ENCODE data around the gene CYB5R3. TPM values are rescaled to one million over a fixed set of nuclear protein-coding genes. Genes with fewer than 3 reads are reported as not detected.

The CYB5R3 gene
- 10 to 100 TPM; 41.8 to 50.8 TPM for total RNA-seq

- 12 to 75% methylated on average over 8 to 58 of the region's 81 CpGs for WGBS, 2 donors
- ATAC-seq (peak; percentile 82), DNase-seq (peak; percentile 83)
- TF ChIP-seq POLR2A (IDR thresholded peaks at IDR 0.05), result no peak
- TF ChIP-seq, protein P1, sequence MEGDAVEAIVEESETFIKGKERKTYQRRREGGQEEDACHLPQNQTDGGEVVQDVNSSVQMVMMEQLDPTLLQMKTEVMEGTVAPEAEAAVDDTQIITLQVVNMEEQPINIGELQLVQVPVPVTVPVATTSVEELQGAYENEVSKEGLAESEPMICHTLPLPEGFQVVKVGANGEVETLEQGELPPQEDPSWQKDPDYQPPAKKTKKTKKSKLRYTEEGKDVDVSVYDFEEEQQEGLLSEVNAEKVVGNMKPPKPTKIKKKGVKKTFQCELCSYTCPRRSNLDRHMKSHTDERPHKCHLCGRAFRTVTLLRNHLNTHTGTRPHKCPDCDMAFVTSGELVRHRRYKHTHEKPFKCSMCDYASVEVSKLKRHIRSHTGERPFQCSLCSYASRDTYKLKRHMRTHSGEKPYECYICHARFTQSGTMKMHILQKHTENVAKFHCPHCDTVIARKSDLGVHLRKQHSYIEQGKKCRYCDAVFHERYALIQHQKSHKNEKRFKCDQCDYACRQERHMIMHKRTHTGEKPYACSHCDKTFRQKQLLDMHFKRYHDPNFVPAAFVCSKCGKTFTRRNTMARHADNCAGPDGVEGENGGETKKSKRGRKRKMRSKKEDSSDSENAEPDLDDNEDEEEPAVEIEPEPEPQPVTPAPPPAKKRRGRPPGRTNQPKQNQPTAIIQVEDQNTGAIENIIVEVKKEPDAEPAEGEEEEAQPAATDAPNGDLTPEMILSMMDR (IDR thresholded peaks at IDR 0.05), result no peak
- Histone ChIP-seq H3K4me3 (peak within 1 kb of the TSS; percentile 55 to 86), H3K9me3 (no peaks in the 10 kb centered on the region), H3K36me3 (replicated peaks in 1 of 2; ENCODE audit: insufficient read depth in 1 of 2, low read depth in 2 of 2) (no peaks in the 10 kb centered on the region), H3K27me3 (no peaks in the 10 kb centered on the region), H3K27ac (peak within 1 kb of the TSS; percentile 90 to 96 (median 94)), H3K4me1 (peaks cover 51% of the 10 kb centered on the region)
- intact Hi-C loops (cut with DNase I), result loop anchor here (10.0 kb wide), 1 partner anchor 115 kb away; no protein-coding TSS in a partner anchor
Measured at GRCh38 chr22:42649246-42650099, at the start of gene CYB5R3. CYB5R3 (minus strand) TSS chr22:42649392; CDS start chr22:42649315, 77 bp downstream.

- Histone ChIP-seq H3K36me3 (replicated peaks in 1 of 2; ENCODE audit: insufficient read depth in 1 of 2, low read depth in 2 of 2) (no peaks in the 10 kb centered on the region), H3K9me3 (no peaks in the 10 kb centered on the region), H3K4me1 (peaks cover 14% of the 10 kb centered on the region), H3K27me3 (no peaks in the 10 kb centered on the region), H3K27ac (peak overlapping the region; percentile 1 to 46 (median 26)), H3K4me3 (no peak overlapping the region)
- no peak for TF ChIP-seq POLR2A (IDR thresholded peaks at IDR 0.05)
- TF ChIP-seq, protein P1 (IDR thresholded peaks at IDR 0.05), result no peak
- intact Hi-C loops (cut with DNase I), result no loop called here
- ATAC-seq, result peak; percentile 84
- peak; percentile 58 to 83 (median 73) for DNase-seq
- WGBS, 2 donors, result 54 to 79% methylated on average over 7 to 16 of the region's 16 CpGs
Measured at GRCh38 chr22:42697542-42698013, 48.4 kb upstream of the CYB5R3 start.

GRCh38 chr22:42696331-42696967 is 47.3 kb upstream of the CYB5R3 start:
- TF ChIP-seq, protein P1 (IDR thresholded peaks at IDR 0.05), result no peak
- no peak for TF ChIP-seq POLR2A (IDR thresholded peaks at IDR 0.05)
- DNase-seq (no peak), ATAC-seq (no peak)
- Histone ChIP-seq H3K4me1 (peaks cover 14% of the 10 kb centered on the region), H3K36me3 (replicated peaks in 1 of 2; ENCODE audit: insufficient read depth in 1 of 2, low read depth in 2 of 2) (no peaks in the 10 kb centered on the region), H3K4me3 (no peak overlapping the region), H3K27ac (peak overlapping the region in 1 of 4 donors; percentile 44), H3K27me3 (no peaks in the 10 kb centered on the region), H3K9me3 (no peaks in the 10 kb centered on the region)
- WGBS, 2 donors, result 82 to 86% methylated on average over 10 of the region's 10 CpGs
- intact Hi-C loops (cut with DNase I), result no loop called here

DNA sequence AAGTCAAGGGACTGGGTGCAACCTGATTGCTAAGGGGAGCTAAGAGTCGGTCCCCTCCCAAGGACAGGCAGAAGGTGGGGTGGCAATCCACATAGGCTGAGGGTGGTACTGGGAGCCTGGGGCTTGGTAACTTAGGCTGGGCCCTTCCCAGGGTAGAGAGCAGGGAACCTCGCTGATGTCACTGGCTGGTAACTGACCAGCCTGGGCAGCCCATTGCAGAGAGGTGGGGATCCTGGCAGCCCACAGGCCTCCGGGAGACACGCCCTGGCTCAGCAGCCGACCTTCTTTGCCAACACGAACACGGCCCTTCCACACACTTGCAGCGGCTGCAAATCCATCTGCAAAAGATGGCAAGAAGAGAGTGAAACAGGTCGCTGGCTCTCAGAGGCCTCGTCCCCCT is 46.1 kb upstream of the CYB5R3 start:
- peaks cover 14% of the 10 kb centered on the region for H3K4me1 ChIP-seq
- H3K36me3 ChIP-seq (replicated peaks in 1 of 2; ENCODE audit: insufficient read depth in 1 of 2, low read depth in 2 of 2), result no peaks in the 10 kb centered on the region
- H3K9me3 ChIP-seq, result no peaks in the 10 kb centered on the region
- TF ChIP-seq, protein P1 (IDR thresholded peaks at IDR 0.05), result no peak
- TF ChIP-seq POLR2A (IDR thresholded peaks at IDR 0.05), result no peak
- intact Hi-C loops (cut with DNase I), result no loop called here
- no peaks in the 10 kb centered on the region for H3K27me3 ChIP-seq
- WGBS, 2 donors, result 78% methylated on average over 10 of the region's 10 CpGs; no CpG with 5 or more reads in 1 of the 2 donors
- no peak overlapping the region for H3K4me3 ChIP-seq
- no peak for DNase-seq
- ATAC-seq, result no peak
- H3K27ac ChIP-seq, result no peak overlapping the region
